Endothelial cell of umbilical vein (primary cell): ENCODE results near the gene ZFYVE9.

Source experiments
- FOS ChIP-seq: IDR thresholded peaks from 2 replicates; pipeline ENCODE4 v1.6.1; 2011; ENCODE audit warnings: mild to moderate bottlenecking, low read length, moderate library complexity, borderline replicate concordance; ENCODE audit not compliant: insufficient read depth
- POLR2A ChIP-seq: IDR thresholded peaks from 2 replicates; pipeline ENCODE4 v1.6.1; 2012; ENCODE audit warnings: low read depth, mild to moderate bottlenecking, control low read depth, low read length
- POLR2AphosphoS5 ChIP-seq: IDR thresholded peaks from 2 replicates; pipeline ENCODE4 v1.6.1; 2012; ENCODE audit warnings: low read depth, mild to moderate bottlenecking, control low read depth, low read length, moderate library complexity; ENCODE audit not compliant: insufficient read depth
- TF ChIP-seq, protein P1 (sequence below), 2 donors: IDR thresholded peaks; 1 replicate in 1 of 2; 2 replicates in 1 of 2; pipeline ENCODE4 v1.5.1; 2011; ENCODE audit warnings: low read length in 2 of 2, mild to moderate bottlenecking in 2 of 2, moderate library complexity in 2 of 2, control low read depth in 1 of 2, inconsistent platforms in 1 of 2, low read depth in 1 of 2; ENCODE audit not compliant: insufficient read depth in 1 of 2; ENCODE audit errors: extremely low read depth in 1 of 2
- TF ChIP-seq, protein P2 (sequence below): IDR thresholded peaks from 2 replicates; pipeline ENCODE4 v1.6.1; 2011; ENCODE audit not compliant: insufficient read depth, insufficient read length

DNA sequence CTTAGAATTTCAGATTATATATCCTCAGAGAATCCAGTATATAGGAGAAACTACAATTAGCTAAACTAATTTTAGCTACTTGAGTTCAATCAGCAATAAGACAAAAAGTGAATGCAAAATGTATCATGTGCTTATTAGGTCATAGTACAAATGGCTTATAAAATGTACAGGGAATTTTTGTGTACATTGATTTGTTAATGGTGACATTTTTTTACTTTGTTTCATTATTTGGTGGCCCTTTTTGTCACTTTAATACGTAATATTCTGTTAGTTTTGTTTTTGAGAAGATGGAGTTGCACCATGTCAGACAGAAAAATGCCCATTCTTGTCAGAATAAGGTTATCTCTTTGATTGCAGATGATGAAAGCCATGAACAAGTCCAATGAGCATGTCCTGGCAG lies 190.5 kb downstream of the ZFYVE9 start:
- TF ChIP-seq, protein P1, sequence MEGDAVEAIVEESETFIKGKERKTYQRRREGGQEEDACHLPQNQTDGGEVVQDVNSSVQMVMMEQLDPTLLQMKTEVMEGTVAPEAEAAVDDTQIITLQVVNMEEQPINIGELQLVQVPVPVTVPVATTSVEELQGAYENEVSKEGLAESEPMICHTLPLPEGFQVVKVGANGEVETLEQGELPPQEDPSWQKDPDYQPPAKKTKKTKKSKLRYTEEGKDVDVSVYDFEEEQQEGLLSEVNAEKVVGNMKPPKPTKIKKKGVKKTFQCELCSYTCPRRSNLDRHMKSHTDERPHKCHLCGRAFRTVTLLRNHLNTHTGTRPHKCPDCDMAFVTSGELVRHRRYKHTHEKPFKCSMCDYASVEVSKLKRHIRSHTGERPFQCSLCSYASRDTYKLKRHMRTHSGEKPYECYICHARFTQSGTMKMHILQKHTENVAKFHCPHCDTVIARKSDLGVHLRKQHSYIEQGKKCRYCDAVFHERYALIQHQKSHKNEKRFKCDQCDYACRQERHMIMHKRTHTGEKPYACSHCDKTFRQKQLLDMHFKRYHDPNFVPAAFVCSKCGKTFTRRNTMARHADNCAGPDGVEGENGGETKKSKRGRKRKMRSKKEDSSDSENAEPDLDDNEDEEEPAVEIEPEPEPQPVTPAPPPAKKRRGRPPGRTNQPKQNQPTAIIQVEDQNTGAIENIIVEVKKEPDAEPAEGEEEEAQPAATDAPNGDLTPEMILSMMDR (IDR thresholded peaks at IDR 0.05; ENCODE audit: extremely low read depth in 1 of 2, insufficient read depth in 1 of 2, low read depth in 1 of 2, low read length in 2 of 2) = no peak
- no peak for TF ChIP-seq POLR2AphosphoS5
- no peak for TF ChIP-seq FOS
- TF ChIP-seq POLR2A = no peak
- TF ChIP-seq, protein P2, sequence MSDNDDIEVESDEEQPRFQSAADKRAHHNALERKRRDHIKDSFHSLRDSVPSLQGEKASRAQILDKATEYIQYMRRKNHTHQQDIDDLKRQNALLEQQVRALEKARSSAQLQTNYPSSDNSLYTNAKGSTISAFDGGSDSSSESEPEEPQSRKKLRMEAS = no peak
